GM21529 (cell line): ENCODE results near the gene MATN3.

Source experiments
- ATAC-seq: cut with Tn5 transposase; IDR thresholded peaks from one replicate; pipeline ENCODE4 v1.9.1; 2021; ENCODE audit not compliant: unreplicated experiment

Gene MATN3

GRCh38 chr2:19943189-19943588 lies 69.3 kb downstream of the MATN3 start:
- no peak for ATAC-seq

GRCh38 chr2:19942199-19942598 lies 70.3 kb downstream of the MATN3 start:
- ATAC-seq, result no peak
